Measurements from ENCODE around the gene STRIT1. TPM values are rescaled to one million over a fixed set of nuclear protein-coding genes. Genes with fewer than 3 reads are reported as not detected.

STRIT1 gene
- total and polyA plus RNA-seq, 2 donors (not counting 1 experiment from before 2014, with no cell fraction given) = not detected

- ChIA-PET CTCF (no interaction called here), POLR2A (no interaction called here)
- Mint-ChIP-seq H3K27ac (no peak overlapping the region), H3K4me3 (no peak overlapping the region), H3K4me1 (no peaks in the 10 kb centered on the region), H3K9me3 (ENCODE audit: insufficient read depth) (no peaks in the 10 kb centered on the region), H3K27me3 (no peaks in the 10 kb centered on the region)
- no peak overlapping the region for H3K27ac ChIP-seq (ENCODE audit: low read length in 2 of 2)
- intact Hi-C loops (cut with micrococcal nuclease) = no loop called here
- TF ChIP-seq, protein P1, sequence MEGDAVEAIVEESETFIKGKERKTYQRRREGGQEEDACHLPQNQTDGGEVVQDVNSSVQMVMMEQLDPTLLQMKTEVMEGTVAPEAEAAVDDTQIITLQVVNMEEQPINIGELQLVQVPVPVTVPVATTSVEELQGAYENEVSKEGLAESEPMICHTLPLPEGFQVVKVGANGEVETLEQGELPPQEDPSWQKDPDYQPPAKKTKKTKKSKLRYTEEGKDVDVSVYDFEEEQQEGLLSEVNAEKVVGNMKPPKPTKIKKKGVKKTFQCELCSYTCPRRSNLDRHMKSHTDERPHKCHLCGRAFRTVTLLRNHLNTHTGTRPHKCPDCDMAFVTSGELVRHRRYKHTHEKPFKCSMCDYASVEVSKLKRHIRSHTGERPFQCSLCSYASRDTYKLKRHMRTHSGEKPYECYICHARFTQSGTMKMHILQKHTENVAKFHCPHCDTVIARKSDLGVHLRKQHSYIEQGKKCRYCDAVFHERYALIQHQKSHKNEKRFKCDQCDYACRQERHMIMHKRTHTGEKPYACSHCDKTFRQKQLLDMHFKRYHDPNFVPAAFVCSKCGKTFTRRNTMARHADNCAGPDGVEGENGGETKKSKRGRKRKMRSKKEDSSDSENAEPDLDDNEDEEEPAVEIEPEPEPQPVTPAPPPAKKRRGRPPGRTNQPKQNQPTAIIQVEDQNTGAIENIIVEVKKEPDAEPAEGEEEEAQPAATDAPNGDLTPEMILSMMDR (IDR thresholded peaks at IDR 0.05) = no peak
- TF ChIP-seq EZH2 (IDR thresholded peaks at IDR 0.05; ENCODE audit: borderline replicate concordance, insufficient read depth, low read depth, low read length, poor library complexity, severe bottlenecking) = no peak
- no peak for ATAC-seq (ENCODE audit: low read depth)
- H3K27me3 ChIP-seq (replicated peaks in 1 of 4; ENCODE audit: control extremely low read depth in 1 of 4, control insufficient read depth in 3 of 4, insufficient read depth in 4 of 4, low read length in 3 of 4) = no peaks in the 10 kb centered on the region
- H3K4me3 ChIP-seq (ENCODE audit: control extremely low read depth in 1 of 5, extremely low read depth in 1 of 5, insufficient read depth in 1 of 5, low read depth in 2 of 5, low read length in 4 of 5) = no peak overlapping the region
- H3K4me1 ChIP-seq (ENCODE audit: control insufficient read depth in 2 of 2, insufficient read depth in 2 of 2, low read length in 2 of 2) = no peaks in the 10 kb centered on the region
- no peaks in the 10 kb centered on the region for H3K79me2 ChIP-seq (ENCODE audit: control insufficient read depth, insufficient read depth, low read length)
- no peak for DNase-seq
- H2AFZ ChIP-seq (ENCODE audit: insufficient read depth, low read depth, low read length, poor library complexity, severe bottlenecking) = no peak overlapping the region
- no peaks in the 10 kb centered on the region for H4K20me1 ChIP-seq (ENCODE audit: control insufficient read depth, insufficient read depth, low read length, poor library complexity, severe bottlenecking)
- H3K4me2 ChIP-seq (replicated peaks; ENCODE audit: low read depth, low read length, poor library complexity, severe bottlenecking) = no peak overlapping the region
- H3K36me3 ChIP-seq (replicated peaks in 1 of 2; ENCODE audit: control extremely low read depth in 1 of 2, control insufficient read depth in 1 of 2, extremely low read depth in 1 of 2, insufficient read depth in 2 of 2, low read length in 1 of 2) = no peaks in the 10 kb centered on the region
- H3K9ac ChIP-seq (ENCODE audit: low read length) = no peak overlapping the region
- peaks cover 0 to 5% (median 0%) of the 10 kb centered on the region in 3 donors for H3K9me3 ChIP-seq (ENCODE audit: control extremely low read depth in 1 of 3, control insufficient read depth in 2 of 3, insufficient read depth in 1 of 3, low read length in 2 of 3)
Observed at GRCh38 chr3:155313300-155313699, 19.8 kb upstream of the STRIT1 start.

DNA sequence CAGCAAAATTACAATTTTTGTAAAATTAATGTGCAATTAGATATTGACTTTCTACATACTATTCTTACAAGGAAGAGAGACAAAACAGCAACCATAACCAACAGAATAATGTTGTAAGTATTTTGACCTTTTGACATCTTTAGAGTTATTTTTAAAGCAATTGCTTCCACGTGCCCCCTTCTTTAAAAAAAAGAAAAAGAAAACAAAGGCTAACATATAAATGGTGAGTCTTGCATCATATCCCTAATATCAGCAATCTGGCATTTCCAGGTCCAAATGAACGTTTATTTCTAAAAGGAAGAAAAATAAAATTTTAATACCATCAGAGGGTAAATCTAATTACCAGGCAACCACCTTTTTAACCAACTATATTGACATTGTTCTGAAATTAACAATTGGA lies 19.3 kb upstream of the STRIT1 start:
- Mint-ChIP-seq H3K4me1 (no peaks in the 10 kb centered on the region), H3K9me3 (ENCODE audit: insufficient read depth) (no peaks in the 10 kb centered on the region), H3K27ac (no peak overlapping the region), H3K4me3 (no peak overlapping the region), H3K27me3 (no peaks in the 10 kb centered on the region)
- ChIA-PET CTCF (no interaction called here), POLR2A (no interaction called here)
- no peak overlapping the region for H3K27ac ChIP-seq (ENCODE audit: low read length in 2 of 2)
- H3K79me2 ChIP-seq (ENCODE audit: control insufficient read depth, insufficient read depth, low read length) = no peaks in the 10 kb centered on the region
- H3K9me3 ChIP-seq (ENCODE audit: control extremely low read depth in 1 of 3, control insufficient read depth in 2 of 3, insufficient read depth in 1 of 3, low read length in 2 of 3) = peaks cover 0 to 5% (median 0%) of the 10 kb centered on the region in 3 donors
- no peaks in the 10 kb centered on the region for H3K36me3 ChIP-seq (replicated peaks in 1 of 2; ENCODE audit: control extremely low read depth in 1 of 2, control insufficient read depth in 1 of 2, extremely low read depth in 1 of 2, insufficient read depth in 2 of 2, low read length in 1 of 2)
- no peak overlapping the region for H3K9ac ChIP-seq (ENCODE audit: low read length)
- no peak overlapping the region for H3K4me2 ChIP-seq (replicated peaks; ENCODE audit: low read depth, low read length, poor library complexity, severe bottlenecking)
- no peak for DNase-seq
- no peaks in the 10 kb centered on the region for H4K20me1 ChIP-seq (ENCODE audit: control insufficient read depth, insufficient read depth, low read length, poor library complexity, severe bottlenecking)
- intact Hi-C loops (cut with micrococcal nuclease) = no loop called here
- H3K4me3 ChIP-seq (ENCODE audit: control extremely low read depth in 1 of 5, extremely low read depth in 1 of 5, insufficient read depth in 1 of 5, low read depth in 2 of 5, low read length in 4 of 5) = no peak overlapping the region
- H3K27me3 ChIP-seq (replicated peaks in 1 of 4; ENCODE audit: control extremely low read depth in 1 of 4, control insufficient read depth in 3 of 4, insufficient read depth in 4 of 4, low read length in 3 of 4) = no peaks in the 10 kb centered on the region
- no peaks in the 10 kb centered on the region for H3K4me1 ChIP-seq (ENCODE audit: control insufficient read depth in 2 of 2, insufficient read depth in 2 of 2, low read length in 2 of 2)
- WGBS (ENCODE audit: insufficient coverage) = no CpG with 5 or more reads among the region's 2 CpGs
- H2AFZ ChIP-seq (ENCODE audit: insufficient read depth, low read depth, low read length, poor library complexity, severe bottlenecking) = no peak overlapping the region
- TF ChIP-seq EZH2 (IDR thresholded peaks at IDR 0.05; ENCODE audit: borderline replicate concordance, insufficient read depth, low read depth, low read length, poor library complexity, severe bottlenecking) = no peak
- TF ChIP-seq, protein P1 (IDR thresholded peaks at IDR 0.05) = no peak
- no peak for ATAC-seq (ENCODE audit: low read depth)

Data from B cell (primary cell).